GM21717 (cell line): ENCODE measurements around the gene OR4C6.

Experiments
- ATAC-seq: cut with Tn5 transposase; IDR thresholded peaks from one replicate; pipeline ENCODE4 v1.9.1; 2021; ENCODE audit warnings: mild to moderate bottlenecking, moderate library complexity; ENCODE audit not compliant: unreplicated experiment

Gene OR4C6

DNA sequence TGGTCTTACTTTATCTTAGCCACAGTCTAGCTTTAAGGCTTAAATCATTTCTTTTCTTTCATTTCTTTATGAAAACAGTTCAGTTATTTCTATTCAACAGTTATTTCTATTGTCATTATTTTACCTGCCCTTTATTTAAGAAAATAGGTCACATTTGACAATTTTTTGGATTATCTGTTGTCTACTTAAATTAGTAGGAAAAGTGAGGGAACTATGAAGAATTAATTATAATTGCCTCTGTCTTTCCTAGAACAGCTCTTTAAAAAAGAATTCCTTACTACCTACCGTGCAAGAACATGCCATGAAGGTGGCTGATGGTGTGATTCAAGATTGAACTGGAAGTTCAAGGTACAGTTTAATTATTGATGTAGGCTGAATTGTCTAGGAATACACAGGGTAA lies at the start of gene OR4C6:
Gene OR4C6, plus strand, starts transcription at position 301 of the 400 bp plus-strand sequence. CDS start 2,966 bp downstream, outside the sequence.
- ATAC-seq, result no peak

DNA sequence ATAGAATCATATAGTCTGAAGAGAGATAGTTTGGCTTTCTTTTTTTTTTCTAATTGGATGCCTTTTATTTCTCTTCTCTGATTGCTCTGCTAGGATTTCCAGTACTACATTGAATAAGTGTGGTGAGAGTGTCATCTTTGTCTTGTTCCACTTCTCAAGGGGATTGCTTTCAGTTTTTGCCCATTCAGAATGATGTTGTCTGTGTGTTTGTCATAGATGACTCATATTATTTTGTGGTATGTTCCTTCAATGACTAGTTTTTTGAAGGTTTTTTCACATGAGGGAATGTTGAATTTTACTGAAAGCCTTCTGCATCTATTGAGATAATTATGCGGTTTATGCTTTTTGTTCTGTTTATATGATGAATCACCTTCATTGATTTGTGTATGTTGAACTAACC lies 37.5 kb upstream of the OR4C6 start:
- ATAC-seq, result no peak

DNA sequence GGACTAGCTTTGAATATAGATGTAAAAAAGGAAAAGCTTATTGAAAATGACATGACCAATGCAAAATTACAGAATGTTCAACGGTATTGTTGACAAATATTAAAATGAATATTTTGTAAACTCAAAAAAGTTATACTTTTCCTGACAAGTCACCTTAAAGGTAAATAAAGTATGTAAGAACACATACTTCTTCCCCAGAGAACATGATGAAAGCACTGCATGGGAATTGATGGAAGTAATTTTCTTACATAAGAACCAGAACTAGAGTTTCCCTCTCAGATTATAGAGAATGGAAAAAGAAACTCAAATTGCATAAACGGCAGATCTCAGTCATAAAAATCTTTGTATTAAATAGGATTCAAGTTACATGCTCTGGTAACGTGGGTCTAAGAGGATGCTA lies 27.2 kb upstream of the OR4C6 start, which contains the start of gene OR4P4:
Gene OR4P4, plus strand, starts transcription at position 301 of the 400 bp plus-strand sequence.
- ATAC-seq, result no peak

DNA sequence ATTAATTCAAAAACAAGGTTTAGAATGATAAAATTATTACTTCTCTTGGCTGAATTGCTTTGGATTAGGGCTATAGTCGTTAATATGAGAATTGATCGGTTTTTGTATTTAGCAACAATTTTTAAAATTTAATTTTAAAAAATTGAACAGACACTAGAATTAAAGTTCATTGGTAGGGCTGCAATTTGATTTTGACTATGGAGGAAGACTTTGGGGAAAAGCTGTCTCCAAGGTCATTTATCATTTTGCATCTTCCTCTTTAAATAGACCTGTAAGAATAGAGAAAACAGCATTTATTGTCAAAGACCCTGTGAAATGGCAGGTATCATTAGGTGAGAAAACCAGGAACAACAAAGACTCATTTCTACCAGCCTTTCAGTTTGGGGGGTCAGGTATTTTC lies 14.0 kb upstream of the OR4C6 start, which contains the start of gene OR4S2:
Gene OR4S2, plus strand, starts transcription at position 301 of the 400 bp plus-strand sequence. CDS start 2,577 bp downstream, outside the sequence.
- ATAC-seq, result no peak

DNA sequence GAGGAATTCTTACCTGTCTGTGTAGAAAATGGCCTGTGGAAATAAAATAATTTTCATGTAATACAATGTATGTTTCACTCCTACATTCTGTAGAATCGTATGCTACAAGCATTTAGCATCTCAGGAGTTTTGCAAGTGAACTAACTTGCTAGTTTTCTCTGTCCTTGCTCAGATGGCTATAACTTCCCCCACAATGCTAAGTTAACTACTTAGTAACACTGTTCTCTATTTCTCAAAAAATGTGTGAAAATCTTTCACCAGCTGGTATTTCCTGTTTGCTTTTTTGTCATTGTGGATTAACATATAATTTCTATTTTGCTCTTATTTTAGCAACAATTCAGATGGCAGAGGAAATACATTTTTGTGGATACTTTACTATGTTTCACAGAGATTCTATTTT lies 9.4 kb upstream of the OR4C6 start:
- no peak for ATAC-seq

DNA sequence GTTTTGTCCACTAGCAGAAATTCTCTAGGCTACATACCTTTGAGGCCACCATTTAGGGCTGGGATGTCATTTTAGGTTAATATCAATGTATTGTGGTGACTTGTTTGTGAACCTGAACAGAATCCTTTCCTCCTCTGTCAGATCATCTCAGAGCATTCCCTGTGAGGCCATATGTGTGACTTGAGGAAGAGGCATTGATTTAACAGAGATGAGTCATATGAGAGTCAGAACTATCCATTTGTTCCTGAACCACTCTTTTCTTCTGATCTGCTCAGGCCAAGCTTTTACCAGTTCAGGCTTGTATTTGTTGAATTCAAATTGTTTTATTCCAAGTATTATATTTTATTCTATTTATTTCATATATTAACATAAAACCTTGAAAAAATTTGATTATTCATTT lies 6.9 kb upstream of the OR4C6 start:
- ATAC-seq, result no peak

DNA sequence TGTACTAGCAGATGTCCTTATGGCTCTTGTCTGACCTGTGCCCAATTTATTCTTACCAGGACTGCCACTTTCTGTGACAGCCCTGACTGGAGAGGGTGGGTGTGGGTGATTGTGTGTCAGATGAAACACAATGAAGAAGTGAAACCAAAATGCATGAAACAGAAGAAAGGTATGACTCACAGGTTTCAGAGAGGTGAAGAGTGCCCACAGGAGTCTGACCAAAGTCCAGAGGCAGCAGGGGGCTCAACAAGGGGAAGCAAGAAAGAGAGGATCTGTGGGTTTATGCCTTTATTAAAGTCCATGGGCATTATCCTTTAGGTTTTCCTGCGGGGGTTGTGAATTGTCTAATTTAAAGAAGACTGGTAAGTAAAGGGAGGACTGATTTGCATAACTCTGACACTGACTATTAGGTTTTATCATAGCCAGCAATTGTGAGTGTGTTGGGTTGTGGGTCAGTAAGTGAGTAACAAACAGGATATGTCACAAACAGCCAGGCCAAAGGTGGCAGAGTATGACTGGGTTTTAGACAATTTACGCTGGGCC lies 3.9 kb upstream of the OR4C6 start:
- ATAC-seq, result peak; percentile 97

DNA sequence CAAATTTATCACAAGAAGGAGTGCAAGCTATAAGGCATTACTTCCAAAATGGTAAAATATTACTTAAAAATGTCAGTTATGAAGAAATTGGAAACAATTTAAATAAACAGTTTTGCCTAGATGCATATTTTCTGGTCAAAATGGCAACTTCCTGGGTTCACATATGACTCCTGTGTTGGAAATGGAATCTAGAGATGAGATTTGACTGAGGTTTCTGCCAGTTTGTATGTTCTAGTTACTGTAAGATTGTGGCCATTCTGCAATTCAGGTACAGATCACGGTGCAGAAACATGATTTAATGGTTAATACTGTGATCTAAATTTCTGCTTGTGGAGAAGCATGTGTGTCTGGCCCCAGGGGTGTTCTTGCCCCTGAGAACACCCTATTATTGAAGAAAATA lies 3.4 kb upstream of the OR4C6 start:
- ATAC-seq, result peak; percentile 22

DNA sequence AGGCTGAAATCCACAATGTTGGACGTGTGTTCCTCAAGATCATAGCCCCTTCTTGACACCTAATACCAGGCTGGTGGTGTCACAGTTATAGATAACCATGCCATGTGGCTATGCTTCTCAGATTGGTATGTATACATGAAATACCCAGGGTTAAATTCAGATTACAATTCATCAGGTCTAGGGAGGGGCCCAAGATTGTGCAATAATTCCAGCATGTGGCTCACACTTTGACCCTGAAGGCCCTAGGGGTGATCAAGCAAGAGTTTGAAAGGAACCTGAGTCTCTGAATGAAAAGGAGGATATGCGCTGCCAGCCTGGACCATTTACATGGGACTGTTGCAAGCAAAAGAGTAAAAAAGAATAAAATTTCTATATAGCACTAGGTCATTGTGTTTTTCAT lies 7.4 kb downstream of the OR4C6 start:
- no peak for ATAC-seq

DNA sequence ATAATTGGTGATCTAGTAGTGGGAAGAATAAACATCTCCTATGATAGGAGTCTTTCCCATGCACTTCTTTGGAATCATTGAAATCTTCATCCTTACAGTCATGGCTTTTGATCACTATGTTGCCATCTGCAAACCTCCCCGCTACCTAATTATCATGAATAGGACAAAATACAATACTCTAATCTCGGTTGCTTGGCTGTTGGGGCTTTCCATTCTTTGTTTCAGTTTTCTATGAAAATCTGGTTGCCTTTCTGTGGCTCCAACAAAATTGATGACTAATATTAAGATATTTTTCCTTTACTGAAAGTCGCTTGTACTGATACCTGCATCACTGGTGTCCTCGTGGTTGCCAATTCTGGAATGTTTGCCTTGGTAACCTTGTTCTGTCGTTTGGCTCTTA lies 11.9 kb downstream of the OR4C6 start:
- ATAC-seq, result no peak

DNA sequence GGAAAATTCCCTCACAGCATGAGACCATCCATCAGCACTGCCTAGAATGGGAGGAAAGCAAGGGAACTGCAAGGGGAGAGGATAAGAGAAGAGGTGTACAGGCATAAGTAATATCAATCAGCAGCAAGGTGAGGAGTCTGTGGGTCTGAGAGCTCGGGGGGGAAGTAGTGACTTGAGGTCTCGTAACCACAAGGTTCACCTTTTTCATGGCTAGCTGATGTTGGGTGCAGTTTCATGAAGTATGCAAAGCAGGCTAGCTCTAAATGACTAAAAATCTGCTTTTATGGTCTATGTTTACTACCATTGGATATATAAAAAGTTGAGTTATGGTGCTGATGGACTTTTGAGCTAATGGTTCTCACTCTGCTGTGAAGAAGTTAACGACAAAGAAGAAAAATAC lies 35.8 kb downstream of the OR4C6 start:
- peak; percentile 72 for ATAC-seq

DNA sequence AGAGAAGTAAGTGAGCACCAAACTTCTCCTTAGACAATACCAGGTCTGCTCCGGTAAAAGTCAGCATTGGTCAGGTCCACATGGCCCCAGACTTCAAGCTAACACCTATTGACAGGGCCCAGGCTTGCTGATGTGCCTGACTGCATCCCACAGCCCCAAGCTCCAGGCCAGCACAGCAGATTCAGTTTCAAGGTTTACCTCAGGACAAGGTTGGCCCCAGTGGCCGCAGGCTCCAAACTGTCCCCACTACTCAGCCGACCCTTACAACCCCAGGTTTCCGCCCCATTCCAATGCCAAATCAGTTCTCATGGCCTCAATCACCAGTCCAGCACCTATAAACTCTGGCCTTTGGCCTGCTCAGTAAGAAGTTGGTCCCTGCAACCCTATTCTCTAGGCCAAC lies 39.4 kb downstream of the OR4C6 start:
- ATAC-seq, result no peak

DNA sequence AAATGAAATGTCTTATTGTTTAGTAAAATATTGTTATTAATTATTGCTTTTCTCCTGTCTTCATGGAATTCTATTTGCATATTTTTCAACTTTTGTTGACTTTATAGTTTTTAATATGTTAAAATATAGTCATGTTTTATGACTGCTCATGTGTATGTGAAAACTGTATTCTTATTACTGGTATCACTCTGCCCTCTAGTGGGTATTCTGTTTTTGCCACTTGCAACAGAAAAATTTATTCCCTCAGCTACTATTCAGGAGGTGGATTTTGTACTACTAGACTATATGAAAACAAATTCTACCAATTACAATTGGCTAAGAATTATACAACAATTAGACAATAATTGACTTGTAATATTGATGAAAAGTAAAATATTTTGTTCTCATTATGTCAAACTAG lies 45.0 kb downstream of the OR4C6 start:
- ATAC-seq, result no peak

DNA sequence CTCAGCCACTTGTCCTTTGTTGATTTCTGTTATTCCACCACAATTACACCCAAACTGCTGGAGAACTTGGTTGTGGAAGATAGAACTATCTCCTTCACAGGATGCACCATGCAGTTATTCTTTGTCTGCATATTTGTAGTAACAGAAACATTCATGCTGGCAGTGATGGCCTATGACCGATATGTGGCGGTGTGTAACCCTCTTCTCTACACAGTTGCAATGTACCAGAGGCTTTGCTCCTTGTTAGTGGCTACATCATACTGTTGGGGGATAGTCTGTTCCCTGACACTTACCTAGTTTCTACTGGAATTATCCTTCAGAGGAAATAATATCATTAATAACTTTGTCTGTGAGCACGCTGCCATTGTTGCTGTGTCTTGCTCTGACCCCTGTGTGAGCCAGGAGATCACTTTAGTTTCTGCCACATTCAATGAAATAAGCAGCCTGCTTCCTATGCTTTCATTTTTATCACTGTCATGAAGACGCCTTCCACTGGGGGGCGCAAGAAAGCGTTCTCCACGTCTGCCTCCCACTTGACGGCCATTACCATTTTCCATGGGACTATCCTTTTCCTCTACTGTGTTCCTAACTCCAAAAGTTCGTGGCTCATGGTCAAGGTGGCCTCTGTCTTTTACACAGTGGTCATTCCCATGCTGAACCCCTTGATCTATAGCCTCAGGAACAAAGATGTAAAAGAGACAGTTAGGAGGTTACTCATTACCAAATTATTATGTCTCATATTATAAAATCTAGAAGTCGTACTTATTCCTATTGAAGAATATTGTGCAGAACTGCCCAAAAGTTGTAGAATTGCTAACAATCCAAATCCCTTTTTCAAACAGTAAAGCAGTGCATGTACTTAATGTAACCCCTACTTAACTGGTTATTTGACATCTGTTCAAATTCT lies 53.2 kb downstream of the OR4C6 start:
- ATAC-seq, result no peak
